SH-SY5Y (cell line): ENCODE measurements around the gene STOML2.

Source experiments
- GATA2 ChIP-seq: IDR thresholded peaks from 2 replicates; pipeline ENCODE4 v1.6.1; 2011; ENCODE audit warnings: mild to moderate bottlenecking, low read depth, low read length
- GATA3 ChIP-seq: IDR thresholded peaks from 2 replicates; pipeline ENCODE4 v1.6.1; 2011; ENCODE audit warnings: low read depth, mild to moderate bottlenecking, low read length, moderate library complexity

GRCh38 chr9:35091536-35091935 lies 11.4 kb downstream of the STOML2 start:
- TF ChIP-seq GATA2 (no peak), GATA3 (no peak)
